Measurements from ENCODE around the gene BAHCC1. TPM values are rescaled to one million over a fixed set of nuclear protein-coding genes. Genes with fewer than 3 reads are reported as not detected.
A peak's percentile ranks its signal among the peaks of the same experiment; 100 is the strongest.

Gene BAHCC1
- total and polyA plus RNA-seq, 10 of the 15 experiments (the other 5 are each of a cell fraction or from before 2014, with no cell fraction given) = 0.03 to 0.14 (median 0.11) TPM; not detected in 6

GRCh38 chr17:81491181-81491581 is 95.9 kb downstream of the BAHCC1 start:
- Histone ChIP-seq H2AFZ (ENCODE audit: control insufficient read depth, low read depth, low read length) (no peak overlapping the region), H3K4me3 (no peak overlapping the region), H3K27me3 (replicated peaks in 1 of 2; ENCODE audit: control insufficient read depth in 2 of 2, insufficient read depth in 2 of 2, low read length in 1 of 2) (peaks cover 5 to 7% of the 10 kb centered on the region in 2 experiments), H3K79me2 (ENCODE audit: control insufficient read depth, insufficient read depth, low read length) (no peaks in the 10 kb centered on the region), H3K4me1 (ENCODE audit: control insufficient read depth, insufficient read depth, low read length) (no peaks in the 10 kb centered on the region), H3K9ac (ENCODE audit: control insufficient read depth, insufficient read depth, low read length) (no peak overlapping the region), H3K9me3 (replicated peaks; ENCODE audit: control insufficient read depth, insufficient read depth, low read length) (no peaks in the 10 kb centered on the region; the same call in 2 of the 3 replicates), H3K4me2 (ENCODE audit: control insufficient read depth, insufficient read depth) (no peak overlapping the region), H4K20me1 (ENCODE audit: control insufficient read depth, insufficient read depth) (no peaks in the 10 kb centered on the region), H3K36me3 (ENCODE audit: control insufficient read depth in 2 of 2, insufficient read depth in 2 of 2, low read length in 1 of 2) (no peaks in the 10 kb centered on the region), H3K27ac (ENCODE audit: control insufficient read depth, insufficient read depth) (no peak overlapping the region)
- in situ Hi-C loops (cut with MboI) = loop anchor here (25.0 kb wide), 1 partner anchor 354 kb away; no protein-coding TSS in a partner anchor
- ChIA-PET POLR2A (no interaction called here), SMC1A (ENCODE audit: uncharacterized antibody, unreplicated experiment) (no interaction called here), CTCF (no interaction called here), RAD21 (ENCODE audit: unreplicated experiment) (no interaction called here)
- ATAC-seq (peak; percentile 53), DNase-seq (ENCODE audit: low read depth, low spot score) (no peak), FAIRE-seq (no peak)
- no TSS peak for BruUV-seq (replicated peaks)
- 37% methylated on average over 5 of the region's 5 CpGs for WGBS (ENCODE audit: insufficient coverage, insufficient replicate concordance, low lambda C conversion rate, missing lambda C conversion rate)
- intact Hi-C loops (cut with micrococcal nuclease; ENCODE audit: unreplicated experiment) = no loop called here
- TF ChIP-seq TCF7 (IDR thresholded peaks at IDR 0.05; ENCODE audit: borderline replicate concordance) (no peak), ZNF274 (IDR thresholded peaks at IDR 0.05; ENCODE audit: insufficient read depth, insufficient read length) (no peak), FOXM1 (IDR thresholded peaks at IDR 0.05; ENCODE audit: low read depth, low read length) (no peak), SPI1 (IDR thresholded peaks at IDR 0.05; ENCODE audit: borderline replicate concordance, insufficient read depth, low read depth, low read length) (no peak), CUX1 (IDR thresholded peaks at IDR 0.05; ENCODE audit: insufficient replicate concordance, low read depth, low read length) (no peak), BMI1 (IDR thresholded peaks at IDR 0.05; ENCODE audit: borderline replicate concordance) (no peak), TCF3 (IDR thresholded peaks at IDR 0.05; ENCODE audit: borderline replicate concordance, insufficient read depth, low read depth, low read length) (no peak), RBBP5 (conservative IDR thresholded peaks at IDR 0.05) (no peak), PBX3 (IDR thresholded peaks at IDR 0.05; ENCODE audit: insufficient replicate concordance, low read depth, low read length) (no peak), ZSCAN29 (IDR thresholded peaks at IDR 0.05) (no peak), MYC (IDR thresholded peaks at IDR 0.05; ENCODE audit: insufficient read depth, insufficient read length, insufficient replicate concordance, low read length, severe bottlenecking) (no peak), PKNOX1 (IDR thresholded peaks at IDR 0.05) (no peak), SMAD5 (IDR thresholded peaks at IDR 0.05; ENCODE audit: low read depth) (no peak), USF1 (IDR thresholded peaks at IDR 0.05; ENCODE audit: borderline replicate concordance, extremely low read length, insufficient read depth, low read depth, low read length) (no peak), MEF2A (IDR thresholded peaks at IDR 0.05; ENCODE audit: insufficient read depth, low read depth, low read length) (no peak), YY1 (IDR thresholded peaks at IDR 0.05; ENCODE audit: low read depth, low read length) (no peak), CREM (IDR thresholded peaks at IDR 0.05; ENCODE audit: low read depth) (no peak)
